SK-N-SH (cell line): ENCODE measurements around the gene ERI2. TPM values are rescaled to one million over a fixed set of nuclear protein-coding genes. Genes with fewer than 3 reads are reported as not detected.
"Not testable (repeated sequence)": the region's sequence is repeated elsewhere in the genome, so short reads cannot be mapped to it uniquely, and the experiment has no call there.

Experiments used
- CTCF ChIA-PET: fragments of 300-600, 350-600 bp; formaldehyde crosslinking; extraction: SDS; loops from one replicate; lab custom pipeline; 2021; lab: Yijun Ruan, JAX
- POLR2A ChIA-PET: fragments of 350-600 bp; sonication (Branson Sonifier 250); formaldehyde crosslinking; extraction: SDS; loops from one replicate; lab custom pipeline; 2020; ENCODE audit warnings: antibody characterized with exemption, inconsistent platforms; lab: Yijun Ruan, JAX
- DNase-seq: peaks from one replicate; pipeline ENCODE4 v3.0.0; 2012
- H2AFZ ChIP-seq: fragments of 200-600 bp; sonication (generic); 2 replicates; pipeline ENCODE4 v1.8.1; 2016; ENCODE audit warnings: antibody characterized with exemption, mild to moderate bottlenecking, low read depth
- H3F3A ChIP-seq: fragments of 200-600 bp; sonication (generic); replicated peaks from 2 replicates; pipeline ENCODE3; 2016; ENCODE audit warnings: antibody characterized with exemption, mild to moderate bottlenecking; ENCODE audit not compliant: insufficient read depth
- H3K27ac ChIP-seq, 2 experiments: fragments of 200-500 bp in 1 of 2; fragments of 200-600 bp in 1 of 2; sonication (Bioruptor generic) in 1 of 2; sonication (generic), shearing (Covaris generic) in 1 of 2; 2 replicates each; pipeline versions ENCODE4 v1.5.1 to v1.6.1; 2014 to 2016; ENCODE audit warnings: low read depth in 2 of 2, inconsistent platforms in 1 of 2, low read length in 1 of 2, mild to moderate bottlenecking in 1 of 2, mixed read lengths in 1 of 2
- H3K27me3 ChIP-seq: fragments of 200-600 bp; sonication (generic), shearing (Covaris generic); 2 replicates; pipeline ENCODE4 v1.6.1; 2016; ENCODE audit warnings: mixed run types; ENCODE audit not compliant: insufficient read depth
- H3K36me3 ChIP-seq, 2 experiments: fragments of 200-500 bp in 1 of 2; fragments of 200-600 bp in 1 of 2; sonication (Bioruptor generic) in 1 of 2; sonication (generic) in 1 of 2; replicated peaks in 1 of 2; 2 replicates each; pipeline versions ENCODE3 to v1.5.1; 2014 to 2016; ENCODE audit warnings: low read length in 1 of 2, mild to moderate bottlenecking in 1 of 2; ENCODE audit not compliant: insufficient read depth in 2 of 2, control insufficient read depth in 1 of 2
- H3K4me1 ChIP-seq, 2 experiments: fragments of 200-500 bp in 1 of 2; fragments of 200-600 bp in 1 of 2; sonication (Bioruptor generic) in 1 of 2; sonication (generic), shearing (Covaris generic) in 1 of 2; 2 replicates each; pipeline versions ENCODE4 v1.5.1 to v1.6.1; 2014 to 2016; ENCODE audit warnings: low read depth in 1 of 2, low read length in 1 of 2, mixed run types in 1 of 2; ENCODE audit not compliant: insufficient read depth in 2 of 2, control insufficient read depth in 1 of 2
- H3K4me2 ChIP-seq: fragments of 200-600 bp; sonication (generic), shearing (Covaris generic); 2 replicates; pipeline ENCODE4 v1.6.1; 2017; ENCODE audit warnings: mixed run types
- H3K4me3 ChIP-seq, 2 experiments: fragments of 200-500 bp in 1 of 2; fragments of 200-600 bp in 1 of 2; sonication (Bioruptor generic) in 1 of 2; sonication (generic), shearing (Covaris generic) in 1 of 2; 2 replicates each; pipeline versions ENCODE4 v1.5.1 to v1.8.1; 2014 to 2016; ENCODE audit warnings: low read depth in 2 of 2, inconsistent platforms in 1 of 2, low read length in 1 of 2, mild to moderate bottlenecking in 1 of 2, mixed read lengths in 1 of 2, moderate library complexity in 1 of 2
- H3K79me2 ChIP-seq: fragments of 200-600 bp; sonication (generic); 2 replicates; pipeline ENCODE4 v1.8.1; 2017; ENCODE audit warnings: mild to moderate bottlenecking; ENCODE audit not compliant: insufficient read depth
- H3K9ac ChIP-seq: fragments of 200-600 bp; sonication (generic); 2 replicates; pipeline ENCODE4 v1.6.1; 2017; ENCODE audit warnings: mixed run types
- H3K9me2 ChIP-seq: fragments of 200-600 bp; sonication (generic); 2 replicates; pipeline ENCODE4 v1.6.1; 2017; ENCODE audit warnings: mixed run types
- H3K9me3 ChIP-seq: fragments of 200-600 bp; sonication (generic); 2 replicates; pipeline ENCODE4 v1.6.1; 2017; ENCODE audit warnings: mixed run types, mild to moderate bottlenecking, moderate library complexity
- H4K20me1 ChIP-seq: fragments of 200-600 bp; sonication (generic); 2 replicates; pipeline ENCODE4 v1.6.1; 2017; ENCODE audit warnings: mild to moderate bottlenecking, mixed run types; ENCODE audit not compliant: insufficient read depth
- CHD2 ChIP-seq: fragments of 150-350 bp; IDR thresholded peaks from 2 replicates; pipeline ENCODE4 v1.6.1; 2018; ENCODE audit warnings: low read length; ENCODE audit not compliant: partially characterized antibody
- ELF1 ChIP-seq: IDR thresholded peaks from 2 replicates; pipeline ENCODE4 v1.4.0; 2012
- FOSL2 ChIP-seq: IDR thresholded peaks from 2 replicates; pipeline ENCODE4 v1.4.0; 2012; ENCODE audit warnings: low read depth, mild to moderate bottlenecking, moderate library complexity, borderline replicate concordance
- FOXM1 ChIP-seq: IDR thresholded peaks from 2 replicates; pipeline ENCODE4 v1.4.0; 2012; ENCODE audit warnings: low read depth, mild to moderate bottlenecking
- GABPA ChIP-seq: IDR thresholded peaks from 2 replicates; pipeline ENCODE4 v1.4.0; 2012; ENCODE audit warnings: low read depth, mild to moderate bottlenecking
- GATA2 ChIP-seq: sonication (generic); formaldehyde crosslinking; IDR thresholded peaks from 2 replicates; pipeline ENCODE4 v1.5.0; 2020; ENCODE audit warnings: mild to moderate bottlenecking, missing genetic modification reagents
- MEF2A ChIP-seq: IDR thresholded peaks from 2 replicates; pipeline ENCODE4 v1.4.0; 2012; ENCODE audit warnings: low read depth, borderline replicate concordance
- NFIC ChIP-seq: IDR thresholded peaks from 2 replicates; pipeline ENCODE4 v1.4.0; 2012; ENCODE audit warnings: borderline replicate concordance
- POLR2AphosphoS5 ChIP-seq: IDR thresholded peaks from 2 replicates; pipeline ENCODE4 v1.6.1; 2012; ENCODE audit warnings: low read depth, low read length
- RCOR1 ChIP-seq: fragments of 150-350 bp; IDR thresholded peaks from 2 replicates; pipeline ENCODE4 v1.6.1; 2017; ENCODE audit warnings: antibody characterized with exemption, low read length
- RFX5 ChIP-seq: IDR thresholded peaks from 2 replicates; pipeline ENCODE4 v1.6.1; 2012; ENCODE audit warnings: mild to moderate bottlenecking, improper control_type of control experiment, low read length
- RXRA ChIP-seq: IDR thresholded peaks from 2 replicates; pipeline ENCODE4 v1.4.0; 2012; ENCODE audit warnings: low read depth, mild to moderate bottlenecking, borderline replicate concordance
- SIN3A ChIP-seq: IDR thresholded peaks from 2 replicates; pipeline ENCODE4 v1.6.1; 2012; ENCODE audit warnings: low read depth, mild to moderate bottlenecking, low read length, moderate library complexity, borderline replicate concordance
- TAF1 ChIP-seq: IDR thresholded peaks from 2 replicates; pipeline ENCODE4 v1.6.1; 2012; ENCODE audit warnings: low read depth, mild to moderate bottlenecking, low read length, moderate library complexity, borderline replicate concordance
- TCF12 ChIP-seq: IDR thresholded peaks from 2 replicates; pipeline ENCODE4 v1.4.0; 2012
- USF1 ChIP-seq: IDR thresholded peaks from 2 replicates; pipeline ENCODE4 v1.4.0; 2012; ENCODE audit warnings: low read depth, borderline replicate concordance
- USF2 ChIP-seq: fragments of 150-350 bp; IDR thresholded peaks from 2 replicates; pipeline ENCODE4 v1.6.1; 2017; ENCODE audit warnings: antibody characterized with exemption, low read length, low read depth, borderline replicate concordance
- ZBTB33 ChIP-seq: IDR thresholded peaks from 2 replicates; pipeline ENCODE4 v1.4.0; 2012; ENCODE audit warnings: low read depth, borderline replicate concordance
- WGBS: methylation state at CpG from one replicate; pipeline ENCODE4 v1.1.6; 2017; ENCODE audit warnings: low lambda C conversion rate; 5-methylcytosine and 5-hydroxymethylcytosine counted together
- polyA plus RNA-seq, 3 experiments: library from polyadenylated mRNA; depleted of rRNA; stranded (reverse); fragments of >200 nt; gene quantifications; 2 replicates each; pipeline ENCODE4 v1.2.3, GENCODE V29; 2012

The ERI2 gene
- polyA plus RNA-seq, 1 of the 3 experiments (the other 2 are of a cell fraction): 9.1 TPM

GRCh38 chr16:20766294-20766693 lies 40.0 kb downstream of the ERI2 start (continued):
- TF ChIP-seq CHD2 (no peak), RCOR1 (no peak), POLR2AphosphoS5 (no peak), SIN3A (no peak), GABPA (no peak), TAF1 (no peak), TCF12 (no peak)

GRCh38 chr16:20765732-20766131 lies 40.5 kb downstream of the ERI2 start:
- CTCF ChIA-PET: interaction anchor here (0.6 kb wide), 1 partner anchor 26 kb away, joined by 3 read pairs; no protein-coding TSS in a partner anchor

GRCh38 chr16:20764448-20764847 lies 41.8 kb downstream of the ERI2 start:
- H3K27me3 ChIP-seq, DNase-seq, H3K9me3 ChIP-seq, H3K9me2 ChIP-seq, H3K27ac ChIP-seq, POLR2A ChIA-PET, H4K20me1 ChIP-seq, H2AFZ ChIP-seq, H3K79me2 ChIP-seq, H3K36me3 ChIP-seq, H3K4me2 ChIP-seq, H3K4me3 ChIP-seq, H3K9ac ChIP-seq, H3K4me1 ChIP-seq, CTCF ChIA-PET, H3F3A ChIP-seq: not testable (repeated sequence)
- WGBS: 9% methylated on average over 1 of the region's 1 CpG

More at GRCh38 chr16:20765732-20766131, 40.5 kb downstream of the ERI2 start:
- POLR2A ChIA-PET: interaction anchor here (0.6 kb wide), 1 partner anchor 506 kb away, joined by 4 read pairs; no protein-coding TSS in a partner anchor
- Histone ChIP-seq H3K9ac (no peak overlapping the region), H3K4me3 (no peak overlapping the region), H3K27me3 (no peaks in the 10 kb centered on the region), H4K20me1 (no peaks in the 10 kb centered on the region), H3K4me1 (no peaks in the 10 kb centered on the region), H3K9me3 (no peaks in the 10 kb centered on the region), H3K27ac (no peak overlapping the region), H3K4me2 (no peak overlapping the region), H3K9me2 (no peaks in the 10 kb centered on the region), H2AFZ (no peak overlapping the region), H3K36me3 (no peaks in the 10 kb centered on the region), H3F3A (no peaks in the 10 kb centered on the region), H3K79me2 (no peaks in the 10 kb centered on the region)
- DNase-seq: no peak
- no peak for TF ChIP-seq NFIC
- no peak for TF ChIP-seq RXRA
- TF ChIP-seq ZBTB33: no peak
- no peak for TF ChIP-seq MEF2A
- TF ChIP-seq POLR2AphosphoS5: no peak
- TF ChIP-seq FOXM1: no peak
- no peak for TF ChIP-seq USF2
- no peak for TF ChIP-seq FOSL2
- TF ChIP-seq RFX5: no peak
- no peak for TF ChIP-seq ELF1
- no peak for TF ChIP-seq GATA2
- TF ChIP-seq USF1: no peak
- no peak for TF ChIP-seq CHD2
- 88% methylated on average over 2 of the region's 2 CpGs for WGBS
